SK-N-SH treated with all-trans-retinoic acid at 6 μM for 48 hours (cell line): ENCODE results near the gene TNNI3K.

Experiments used
- ATAC-seq: fragments of 200-7000 bp; cut with Tn5 transposase; 3 replicates; pipeline ENCODE4 v1.9.1; 2020; ENCODE audit warnings: mild to moderate bottlenecking, moderate library complexity
- ARNTL ChIP-seq: fragments of 450-650 bp; formaldehyde crosslinking; IDR thresholded peaks from 2 replicates; pipeline ENCODE4 v1.5.0; 2020; ENCODE audit warnings: low read depth, mild to moderate bottlenecking, moderate library complexity, borderline replicate concordance
- BACH2 ChIP-seq: fragments of 250-450 bp; sonication (Bioruptor Pico); IDR thresholded peaks from 2 replicates; pipeline ENCODE4 v1.9.0; 2021; ENCODE audit warnings: mild to moderate bottlenecking, borderline replicate concordance
- CSDC2 ChIP-seq: fragments of 250-450 bp; sonication (Bioruptor Pico); IDR thresholded peaks from 2 replicates; pipeline ENCODE4 v1.5.0; 2020; ENCODE audit warnings: mild to moderate bottlenecking, moderate library complexity
- ESRRG ChIP-seq: fragments of 250-450 bp; sonication (Bioruptor Pico); IDR thresholded peaks from 2 replicates; pipeline ENCODE4 v1.6.1; 2021; ENCODE audit warnings: mild to moderate bottlenecking
- GLIS3 ChIP-seq: fragments of 250-450 bp; sonication (Bioruptor Pico); IDR thresholded peaks from 2 replicates; pipeline ENCODE4 v1.5.0; 2020; ENCODE audit warnings: mild to moderate bottlenecking, moderate library complexity
- ISL1 ChIP-seq: fragments of 250-450 bp; sonication (Bioruptor Pico); IDR thresholded peaks from 2 replicates; pipeline ENCODE4 v2.1.2; 2022; ENCODE audit warnings: mild to moderate bottlenecking, moderate library complexity
- OSR1 ChIP-seq: fragments of 250-450 bp; sonication (Bioruptor Pico); IDR thresholded peaks from 2 replicates; pipeline ENCODE4 v1.8.0; 2022; ENCODE audit warnings: moderate library complexity, mild to moderate bottlenecking, inconsistent platforms
- POU6F1 ChIP-seq: fragments of 250-450 bp; sonication (Bioruptor Pico); IDR thresholded peaks from 2 replicates; pipeline ENCODE4 v1.8.0; 2021; ENCODE audit warnings: low read depth, mild to moderate bottlenecking, moderate library complexity, borderline replicate concordance
- PPARA ChIP-seq: fragments of 250-450 bp; sonication (Bioruptor Pico); IDR thresholded peaks from 2 replicates; pipeline ENCODE4 v1.5.0; 2020; ENCODE audit warnings: mild to moderate bottlenecking, borderline replicate concordance
- RARB ChIP-seq: fragments of 250-450 bp; sonication (Bioruptor Pico); IDR thresholded peaks from 2 replicates; pipeline ENCODE4 v1.8.0; 2021; ENCODE audit warnings: mild to moderate bottlenecking, moderate library complexity
- SNAI2 ChIP-seq: fragments of 250-450 bp; sonication (Bioruptor Pico); IDR thresholded peaks from 2 replicates; pipeline ENCODE4 v1.5.0; 2020; ENCODE audit warnings: mild to moderate bottlenecking, moderate library complexity
- TOX ChIP-seq: fragments of 250-450 bp; sonication (Bioruptor Pico); IDR thresholded peaks from 2 replicates; pipeline ENCODE4 v1.8.0; 2021; ENCODE audit warnings: mild to moderate bottlenecking, moderate library complexity, borderline replicate concordance
- TSHZ2 ChIP-seq: fragments of 250-450 bp; sonication (Bioruptor Pico); IDR thresholded peaks from 2 replicates; pipeline ENCODE4 v1.5.0; 2020; ENCODE audit warnings: mild to moderate bottlenecking, moderate library complexity
- ZC3H10 ChIP-seq: fragments of 250-450 bp; sonication (Bioruptor Pico); IDR thresholded peaks from 2 replicates; pipeline ENCODE4 v1.5.1; 2021; ENCODE audit warnings: mild to moderate bottlenecking, moderate library complexity
- ZFP3 ChIP-seq: fragments of 250-450 bp; sonication (Bioruptor Pico); IDR thresholded peaks from 2 replicates; pipeline ENCODE4 v1.5.0; 2020; ENCODE audit warnings: mild to moderate bottlenecking, moderate library complexity
- ZNF565 ChIP-seq: fragments of 450-650 bp; formaldehyde crosslinking; conservative IDR thresholded peaks from 2 replicates; pipeline ENCODE4 v1.5.0; 2020; ENCODE audit warnings: low read depth, mild to moderate bottlenecking, moderate library complexity
- ZNF70 ChIP-seq: fragments of 450-650 bp; formaldehyde crosslinking; IDR thresholded peaks from 2 replicates; pipeline ENCODE4 v1.5.0; 2020; ENCODE audit warnings: mild to moderate bottlenecking, moderate library complexity
- ZNF8 ChIP-seq: fragments of 450-650 bp; formaldehyde crosslinking; IDR thresholded peaks from 2 replicates; pipeline ENCODE4 v1.5.0; 2020; ENCODE audit warnings: mild to moderate bottlenecking, moderate library complexity
- TF ChIP-seq, protein P1 (sequence below): fragments of 250-450 bp; sonication (Bioruptor Pico); IDR thresholded peaks from 2 replicates; pipeline ENCODE4 v1.8.0; 2020; ENCODE audit warnings: mild to moderate bottlenecking, moderate library complexity, borderline replicate concordance
- TF ChIP-seq, protein P2 (sequence below): fragments of 250-450 bp; sonication (Bioruptor Pico); IDR thresholded peaks from 2 replicates; pipeline ENCODE4 v1.5.1; 2021; ENCODE audit warnings: mild to moderate bottlenecking, moderate library complexity
- TF ChIP-seq, protein P3 (sequence below): fragments of 250-450 bp; sonication (Bioruptor Pico); IDR thresholded peaks from 2 replicates; pipeline ENCODE4 v1.5.1; 2020; ENCODE audit warnings: low read depth, mild to moderate bottlenecking, moderate library complexity

Gene TNNI3K

GRCh38 chr1:74504125-74504932 is 269.1 kb downstream of the TNNI3K start:
- ATAC-seq: peak; percentile 99
- TF ChIP-seq OSR1 (CRISPR knock-in tag): no peak
- TF ChIP-seq SNAI2 (CRISPR knock-in tag): no peak
- TF ChIP-seq RARB: no peak
- no peak for TF ChIP-seq CSDC2
- TF ChIP-seq ZNF8 (CRISPR knock-in tag): no peak
- TF ChIP-seq POU6F1 (CRISPR knock-in tag): no peak
- TF ChIP-seq, protein P1, sequence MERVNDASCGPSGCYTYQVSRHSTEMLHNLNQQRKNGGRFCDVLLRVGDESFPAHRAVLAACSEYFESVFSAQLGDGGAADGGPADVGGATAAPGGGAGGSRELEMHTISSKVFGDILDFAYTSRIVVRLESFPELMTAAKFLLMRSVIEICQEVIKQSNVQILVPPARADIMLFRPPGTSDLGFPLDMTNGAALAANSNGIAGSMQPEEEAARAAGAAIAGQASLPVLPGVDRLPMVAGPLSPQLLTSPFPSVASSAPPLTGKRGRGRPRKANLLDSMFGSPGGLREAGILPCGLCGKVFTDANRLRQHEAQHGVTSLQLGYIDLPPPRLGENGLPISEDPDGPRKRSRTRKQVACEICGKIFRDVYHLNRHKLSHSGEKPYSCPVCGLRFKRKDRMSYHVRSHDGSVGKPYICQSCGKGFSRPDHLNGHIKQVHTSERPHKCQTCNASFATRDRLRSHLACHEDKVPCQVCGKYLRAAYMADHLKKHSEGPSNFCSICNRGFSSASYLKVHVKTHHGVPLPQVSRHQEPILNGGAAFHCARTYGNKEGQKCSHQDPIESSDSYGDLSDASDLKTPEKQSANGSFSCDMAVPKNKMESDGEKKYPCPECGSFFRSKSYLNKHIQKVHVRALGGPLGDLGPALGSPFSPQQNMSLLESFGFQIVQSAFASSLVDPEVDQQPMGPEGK (CRISPR knock-in tag): no peak
- TF ChIP-seq, protein P2, sequence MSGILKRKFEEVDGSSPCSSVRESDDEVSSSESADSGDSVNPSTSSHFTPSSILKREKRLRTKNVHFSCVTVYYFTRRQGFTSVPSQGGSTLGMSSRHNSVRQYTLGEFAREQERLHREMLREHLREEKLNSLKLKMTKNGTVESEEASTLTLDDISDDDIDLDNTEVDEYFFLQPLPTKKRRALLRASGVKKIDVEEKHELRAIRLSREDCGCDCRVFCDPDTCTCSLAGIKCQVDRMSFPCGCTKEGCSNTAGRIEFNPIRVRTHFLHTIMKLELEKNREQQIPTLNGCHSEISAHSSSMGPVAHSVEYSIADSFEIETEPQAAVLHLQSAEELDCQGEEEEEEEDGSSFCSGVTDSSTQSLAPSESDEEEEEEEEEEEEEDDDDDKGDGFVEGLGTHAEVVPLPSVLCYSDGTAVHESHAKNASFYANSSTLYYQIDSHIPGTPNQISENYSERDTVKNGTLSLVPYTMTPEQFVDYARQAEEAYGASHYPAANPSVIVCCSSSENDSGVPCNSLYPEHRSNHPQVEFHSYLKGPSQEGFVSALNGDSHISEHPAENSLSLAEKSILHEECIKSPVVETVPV: no peak
- no peak for TF ChIP-seq TOX (CRISPR knock-in tag)
- TF ChIP-seq GLIS3 (CRISPR knock-in tag): no peak
- no peak for TF ChIP-seq PPARA
- TF ChIP-seq ISL1 (CRISPR knock-in tag): no peak
- TF ChIP-seq ZFP3: no peak
- no peak for TF ChIP-seq ZNF70 (CRISPR knock-in tag)
- no peak for TF ChIP-seq ZC3H10 (CRISPR knock-in tag)

DNA sequence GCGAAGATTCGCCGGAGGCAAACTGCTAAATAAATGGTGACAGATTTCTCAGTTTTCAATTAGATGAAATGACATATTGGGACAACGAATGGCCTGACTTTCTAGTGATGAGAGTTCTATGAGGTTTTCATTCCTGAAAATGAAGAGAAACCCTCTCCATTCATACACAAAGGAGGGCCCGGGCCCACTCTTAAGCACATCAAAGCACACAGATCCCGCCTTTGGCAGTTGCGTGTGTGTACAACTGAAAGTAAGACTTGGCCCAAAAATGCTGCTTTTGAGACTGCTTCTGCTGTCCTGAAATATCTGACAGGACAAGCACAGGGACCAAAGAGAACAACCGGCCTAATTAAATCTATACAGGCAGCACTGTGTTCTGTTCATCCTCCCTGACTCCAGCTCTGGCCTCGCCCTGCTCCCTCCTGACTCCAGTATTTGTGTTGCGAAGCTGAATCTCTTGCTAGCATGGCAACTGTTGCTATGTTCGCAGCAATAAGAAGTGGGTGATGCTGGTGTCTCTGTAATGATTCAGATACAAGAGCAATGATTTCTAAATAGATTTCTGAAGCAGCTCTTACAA is 269.8 kb downstream of the TNNI3K start:
- TF ChIP-seq, protein P3, sequence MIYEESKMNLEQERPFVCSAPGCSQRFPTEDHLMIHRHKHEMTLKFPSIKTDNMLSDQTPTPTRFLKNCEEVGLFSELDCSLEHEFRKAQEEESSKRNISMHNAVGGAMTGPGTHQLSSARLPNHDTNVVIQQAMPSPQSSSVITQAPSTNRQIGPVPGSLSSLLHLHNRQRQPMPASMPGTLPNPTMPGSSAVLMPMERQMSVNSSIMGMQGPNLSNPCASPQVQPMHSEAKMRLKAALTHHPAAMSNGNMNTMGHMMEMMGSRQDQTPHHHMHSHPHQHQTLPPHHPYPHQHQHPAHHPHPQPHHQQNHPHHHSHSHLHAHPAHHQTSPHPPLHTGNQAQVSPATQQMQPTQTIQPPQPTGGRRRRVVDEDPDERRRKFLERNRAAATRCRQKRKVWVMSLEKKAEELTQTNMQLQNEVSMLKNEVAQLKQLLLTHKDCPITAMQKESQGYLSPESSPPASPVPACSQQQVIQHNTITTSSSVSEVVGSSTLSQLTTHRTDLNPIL: no peak
- TF ChIP-seq ESRRG (CRISPR knock-in tag) (no peak), ISL1 (CRISPR knock-in tag) (no peak), ZNF70 (CRISPR knock-in tag) (no peak), ZNF565 (CRISPR knock-in tag) (no peak)
- peak; percentile 51 for ATAC-seq

GRCh38 chr1:74505928-74506710 is 270.9 kb downstream of the TNNI3K start:
- no peak for ATAC-seq
- TF ChIP-seq GLIS3 (CRISPR knock-in tag) (no peak), POU6F1 (CRISPR knock-in tag) (no peak), ARNTL (no peak), ISL1 (CRISPR knock-in tag) (no peak), ZNF8 (CRISPR knock-in tag) (no peak), TOX (CRISPR knock-in tag) (no peak), BACH2 (CRISPR knock-in tag) (no peak), TSHZ2 (no peak), ZNF70 (CRISPR knock-in tag) (no peak), RARB (no peak), SNAI2 (CRISPR knock-in tag) (no peak)
- TF ChIP-seq, protein P2: no peak
- TF ChIP-seq, protein P3: no peak
